GM12874 (cell line): ENCODE results near the gene STARD3.

ENCODE experiments used
- CTCF ChIP-seq: IDR thresholded peaks from 2 replicates; pipeline ENCODE4 v1.5.1; 2011; ENCODE audit warnings: low read depth, mild to moderate bottlenecking, control low read depth, low read length, moderate library complexity; ENCODE audit not compliant: insufficient read depth

The STARD3 gene

DNA sequence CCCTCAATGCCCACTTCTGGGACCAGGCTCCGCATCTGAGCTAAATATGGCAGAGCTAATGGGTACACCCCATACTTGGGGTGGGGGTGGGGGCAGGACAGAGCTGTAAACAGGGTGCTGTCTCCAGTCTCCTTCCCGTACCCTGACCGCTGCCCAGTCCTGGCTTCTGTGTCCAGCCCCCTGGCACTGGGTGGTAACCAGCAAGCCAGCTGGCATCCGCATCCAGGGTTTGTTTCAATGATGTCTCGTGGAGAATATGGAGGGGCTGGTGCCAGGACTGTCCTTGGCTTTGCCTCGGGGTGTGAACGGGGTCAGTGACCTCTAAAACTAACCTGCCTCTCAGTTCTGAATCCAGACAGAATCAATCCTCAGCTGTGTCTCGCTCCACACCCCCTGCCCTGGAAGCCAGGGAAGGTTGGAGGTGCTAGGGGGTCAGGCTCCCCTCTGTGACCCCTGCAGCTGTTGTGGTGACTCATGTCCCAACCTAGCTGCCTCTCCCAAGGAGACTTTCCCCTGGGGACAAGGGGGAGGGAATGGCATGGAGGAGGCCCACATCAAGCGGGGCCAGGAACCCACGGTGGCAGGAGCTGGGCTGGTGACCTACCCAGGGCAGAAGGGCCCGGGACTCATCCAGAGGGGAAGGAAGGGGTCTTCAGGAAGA is 29.8 kb downstream of the STARD3 start:
- no peak for TF ChIP-seq CTCF

DNA sequence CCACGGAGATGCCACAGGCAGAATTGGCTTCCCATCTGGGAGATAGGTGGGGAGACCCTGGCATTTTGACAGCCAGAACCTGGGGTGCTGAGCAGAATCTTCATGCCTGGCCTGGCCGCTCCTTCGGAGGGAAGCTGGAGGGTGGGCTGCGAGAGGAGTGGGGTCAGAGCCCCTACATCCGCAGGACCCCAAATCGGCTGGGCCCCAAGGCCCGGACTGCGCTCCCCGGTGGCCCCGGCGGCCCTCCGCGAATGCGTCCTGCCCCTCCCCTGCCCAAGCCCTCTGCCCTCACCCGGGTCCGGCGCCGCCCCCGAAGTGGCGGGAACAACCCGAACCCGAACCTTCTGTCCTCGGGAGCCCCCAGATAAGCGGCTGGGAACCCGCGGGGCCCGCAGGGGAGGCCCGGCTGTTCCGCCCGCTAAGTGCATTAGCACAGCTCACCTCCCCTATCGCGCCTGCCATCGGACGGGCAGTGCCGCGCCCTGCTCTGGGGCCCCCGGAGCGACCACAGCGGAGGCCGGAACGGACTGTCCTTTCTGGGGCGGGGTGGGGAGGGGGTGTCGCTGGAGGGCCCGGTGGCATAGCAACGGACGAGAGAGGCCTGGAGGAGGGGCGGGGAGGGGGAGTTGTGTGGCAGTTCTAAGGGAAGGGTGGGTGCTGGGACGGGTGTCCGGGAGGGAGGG is 30.5 kb downstream of the STARD3 start:
- TF ChIP-seq CTCF = no peak

- peak; percentile 83 for TF ChIP-seq CTCF
These were observed 31.3 kb downstream of the STARD3 start, which contains the start of gene PNMT for GRCh38 chr17:39667945-39668924. Gene PNMT (plus strand): TSS chr17:39668453. CDS start chr17:39668476, 23 bp downstream.

DNA sequence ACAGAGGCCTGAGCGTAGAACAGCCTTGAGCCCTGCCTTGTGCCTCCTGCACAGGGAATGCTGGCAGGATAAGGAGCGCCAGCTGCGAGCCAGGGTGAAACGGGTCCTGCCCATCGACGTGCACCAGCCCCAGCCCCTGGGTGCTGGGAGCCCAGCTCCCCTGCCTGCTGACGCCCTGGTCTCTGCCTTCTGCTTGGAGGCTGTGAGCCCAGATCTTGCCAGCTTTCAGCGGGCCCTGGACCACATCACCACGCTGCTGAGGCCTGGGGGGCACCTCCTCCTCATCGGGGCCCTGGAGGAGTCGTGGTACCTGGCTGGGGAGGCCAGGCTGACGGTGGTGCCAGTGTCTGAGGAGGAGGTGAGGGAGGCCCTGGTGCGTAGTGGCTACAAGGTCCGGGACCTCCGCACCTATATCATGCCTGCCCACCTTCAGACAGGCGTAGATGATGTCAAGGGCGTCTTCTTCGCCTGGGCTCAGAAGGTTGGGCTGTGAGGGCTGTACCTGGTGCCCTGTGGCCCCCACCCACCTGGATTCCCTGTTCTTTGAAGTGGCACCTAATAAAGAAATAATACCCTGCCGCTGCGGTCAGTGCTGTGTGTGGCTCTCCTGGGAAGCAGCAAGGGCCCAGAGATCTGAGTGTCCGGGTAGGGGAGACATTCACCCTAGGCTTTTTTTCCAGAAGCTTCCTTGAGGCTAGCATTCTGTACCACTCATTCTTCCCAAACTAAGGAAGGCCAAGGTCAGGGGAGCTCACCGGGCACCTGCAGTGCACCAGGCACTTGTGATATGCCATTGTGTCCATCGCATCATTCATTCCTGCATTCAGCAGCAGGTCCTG is 33.2 kb downstream of the STARD3 start:
- no peak for TF ChIP-seq CTCF

DNA sequence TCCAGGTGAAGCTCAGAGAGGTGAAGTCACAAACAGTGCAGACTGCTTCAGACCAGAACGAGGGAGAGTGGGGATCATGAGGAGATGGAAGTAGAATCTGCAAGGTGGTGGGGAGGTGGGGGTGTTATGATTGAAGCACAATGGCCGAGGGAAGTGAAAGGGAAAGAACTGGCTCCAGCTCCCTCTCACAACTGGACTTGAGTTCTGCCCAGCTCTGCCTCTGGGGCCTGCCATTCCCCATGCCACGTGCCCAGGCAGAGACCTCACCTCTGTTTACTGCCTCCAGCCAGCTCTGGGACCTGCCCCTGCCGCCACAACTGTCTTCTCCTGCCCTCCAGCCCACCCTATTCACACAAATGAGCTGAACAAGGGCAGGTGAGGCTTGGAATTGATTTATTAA is 33.8 kb downstream of the STARD3 start:
- TF ChIP-seq CTCF = no peak

DNA sequence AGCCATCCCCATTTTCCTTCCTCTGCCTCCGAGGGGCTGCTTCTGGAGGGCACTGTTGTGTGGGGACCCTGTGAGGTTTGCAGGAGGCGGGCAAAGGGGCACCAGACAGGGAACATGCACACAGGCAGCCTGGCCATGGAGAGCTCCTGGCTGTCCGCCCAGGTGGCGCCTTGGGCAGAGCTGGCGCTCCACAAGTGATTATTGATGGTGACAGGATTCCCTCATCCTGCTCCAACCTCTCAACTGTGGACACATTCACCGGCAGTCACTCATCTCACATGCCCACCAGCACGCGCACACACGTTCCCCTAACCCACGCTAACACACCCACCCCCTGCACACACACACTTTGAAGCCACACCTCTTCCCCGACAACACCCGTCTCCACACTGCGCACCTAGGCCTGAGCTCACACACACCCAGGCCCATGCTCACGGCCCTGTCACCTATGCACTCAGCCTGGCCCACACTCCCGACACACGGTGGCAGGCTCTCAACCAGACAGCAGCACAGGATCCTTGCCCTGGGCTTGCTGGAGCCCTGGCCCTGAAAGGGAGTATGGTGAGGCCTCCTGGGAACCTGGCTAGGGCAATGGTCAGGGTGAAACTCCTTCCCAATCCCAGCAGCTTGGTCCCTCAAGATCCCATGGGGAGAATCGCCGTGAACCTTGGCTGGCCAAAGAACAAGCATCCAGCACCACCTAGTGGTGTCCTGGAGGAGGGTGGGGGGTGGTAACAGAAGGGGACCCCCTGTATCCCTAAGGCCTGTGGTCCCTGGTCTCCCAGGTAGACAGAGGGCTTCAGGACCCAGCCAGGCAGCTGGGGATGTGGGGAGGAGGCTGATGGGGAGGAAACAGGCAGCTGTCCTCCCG is 34.9 kb downstream of the STARD3 start:
- TF ChIP-seq CTCF = peak; percentile 66
